ENCODE measurements around the gene TSKU. TPM values are rescaled to one million over a fixed set of nuclear protein-coding genes. Genes with fewer than 3 reads are reported as not detected.
A peak's percentile ranks its signal among the peaks of the same experiment; 100 is the strongest.

TSKU gene
- total and polyA plus RNA-seq, 9 of the 15 experiments (the other 6 are each of a cell fraction or from before 2014, with no cell fraction given), result 0.60 to 11.9 (median 8.4) TPM

DNA sequence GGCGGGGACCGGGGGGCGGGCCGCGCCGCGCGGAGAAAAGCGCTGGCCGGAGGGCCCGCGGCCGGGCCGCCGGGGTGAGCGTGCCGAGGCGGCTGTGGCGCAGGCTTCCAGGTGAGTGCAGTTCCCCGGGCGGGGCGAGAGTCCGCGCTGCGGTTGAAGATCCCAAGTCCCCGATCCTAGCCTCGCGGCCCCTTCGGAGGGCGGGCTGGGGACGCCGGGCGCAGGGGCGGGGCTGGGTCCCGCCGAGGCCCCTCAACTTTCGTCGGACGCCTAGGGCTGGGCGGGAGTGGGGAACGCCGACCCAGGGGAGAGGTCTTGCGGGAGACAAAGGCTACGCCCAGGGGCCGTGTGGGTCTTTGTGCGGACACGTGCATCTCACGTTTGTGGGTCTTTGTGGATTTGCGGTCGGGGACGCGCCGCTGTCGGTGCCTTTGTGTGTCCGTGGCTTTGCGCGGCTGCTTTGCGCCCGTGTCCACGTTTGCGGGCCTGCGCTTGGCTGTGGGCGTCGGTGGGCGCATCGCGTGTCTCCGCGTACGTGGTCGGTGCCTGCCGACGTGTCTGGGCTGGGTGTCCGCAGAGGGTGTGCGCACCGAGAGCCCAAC lies at the start of gene TSKU (continued):
- peak; percentile 25; the same call in 1 of the 2 replicates for TF ChIP-seq ZNF12 (CRISPR knock-in tag; IDR thresholded peaks at IDR 0.05)
- TF ChIP-seq PHB (CRISPR knock-in tag; IDR thresholded peaks at IDR 0.05), result peak; percentile 75; the same call in 1 of the 2 replicates
- peak; percentile 45; the same call in 1 of the 2 replicates for TF ChIP-seq LCOR (CRISPR knock-in tag; IDR thresholded peaks at IDR 0.05)
- TF ChIP-seq ZNF589 (CRISPR knock-in tag; IDR thresholded peaks at IDR 0.05; ENCODE audit: low read depth), result peak; percentile 58; the same call in 1 of the 2 replicates
- peak; percentile 81; the same call in 1 of the 2 replicates for TF ChIP-seq KAT7 (CRISPR knock-in tag; IDR thresholded peaks at IDR 0.05; ENCODE audit: borderline replicate concordance)
- no peak for TF ChIP-seq FIP1L1 (IDR thresholded peaks at IDR 0.05; ENCODE audit: low read depth, low read length, poor library complexity, severe bottlenecking)
- TF ChIP-seq STAG1 (CRISPR knock-in tag; IDR thresholded peaks at IDR 0.05; ENCODE audit: borderline replicate concordance), result 0 out of 2 replicates have a peak, but pooled peaks have one; percentile 28
- TF ChIP-seq LEF1 (IDR thresholded peaks at IDR 0.05), result peak; percentile 20; the same call in 1 of the 2 replicates
- TF ChIP-seq, protein P1, sequence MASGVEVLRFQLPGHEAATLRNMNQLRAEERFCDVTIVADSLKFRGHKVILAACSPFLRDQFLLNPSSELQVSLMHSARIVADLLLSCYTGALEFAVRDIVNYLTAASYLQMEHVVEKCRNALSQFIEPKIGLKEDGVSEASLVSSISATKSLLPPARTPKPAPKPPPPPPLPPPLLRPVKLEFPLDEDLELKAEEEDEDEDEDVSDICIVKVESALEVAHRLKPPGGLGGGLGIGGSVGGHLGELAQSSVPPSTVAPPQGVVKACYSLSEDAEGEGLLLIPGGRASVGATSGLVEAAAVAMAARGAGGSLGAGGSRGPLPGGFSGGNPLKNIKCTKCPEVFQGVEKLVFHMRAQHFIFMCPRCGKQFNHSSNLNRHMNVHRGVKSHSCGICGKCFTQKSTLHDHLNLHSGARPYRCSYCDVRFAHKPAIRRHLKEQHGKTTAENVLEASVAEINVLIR (CRISPR knock-in tag; IDR thresholded peaks at IDR 0.05), result no peak
- TF ChIP-seq, protein P2, sequence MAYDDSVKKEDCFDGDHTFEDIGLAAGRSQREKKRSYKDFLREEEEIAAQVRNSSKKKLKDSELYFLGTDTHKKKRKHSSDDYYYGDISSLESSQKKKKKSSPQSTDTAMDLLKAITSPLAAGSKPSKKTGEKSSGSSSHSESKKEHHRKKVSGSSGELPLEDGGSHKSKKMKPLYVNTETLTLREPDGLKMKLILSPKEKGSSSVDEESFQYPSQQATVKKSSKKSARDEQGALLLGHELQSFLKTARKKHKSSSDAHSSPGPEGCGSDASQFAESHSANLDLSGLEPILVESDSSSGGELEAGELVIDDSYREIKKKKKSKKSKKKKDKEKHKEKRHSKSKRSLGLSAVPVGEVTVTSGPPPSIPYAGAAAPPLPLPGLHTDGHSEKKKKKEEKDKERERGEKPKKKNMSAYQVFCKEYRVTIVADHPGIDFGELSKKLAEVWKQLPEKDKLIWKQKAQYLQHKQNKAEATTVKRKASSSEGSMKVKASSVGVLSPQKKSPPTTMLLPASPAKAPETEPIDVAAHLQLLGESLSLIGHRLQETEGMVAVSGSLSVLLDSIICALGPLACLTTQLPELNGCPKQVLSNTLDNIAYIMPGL (CRISPR knock-in tag; IDR thresholded peaks at IDR 0.05), result peak; percentile 68
- peak; percentile 12 to 35; a peak in 2 of 4 replicates for TF ChIP-seq NONO (IDR thresholded peaks at IDR 0.05; ENCODE audit: low read depth in 2 of 2, low read length in 1 of 2)
- TF ChIP-seq, protein P3, sequence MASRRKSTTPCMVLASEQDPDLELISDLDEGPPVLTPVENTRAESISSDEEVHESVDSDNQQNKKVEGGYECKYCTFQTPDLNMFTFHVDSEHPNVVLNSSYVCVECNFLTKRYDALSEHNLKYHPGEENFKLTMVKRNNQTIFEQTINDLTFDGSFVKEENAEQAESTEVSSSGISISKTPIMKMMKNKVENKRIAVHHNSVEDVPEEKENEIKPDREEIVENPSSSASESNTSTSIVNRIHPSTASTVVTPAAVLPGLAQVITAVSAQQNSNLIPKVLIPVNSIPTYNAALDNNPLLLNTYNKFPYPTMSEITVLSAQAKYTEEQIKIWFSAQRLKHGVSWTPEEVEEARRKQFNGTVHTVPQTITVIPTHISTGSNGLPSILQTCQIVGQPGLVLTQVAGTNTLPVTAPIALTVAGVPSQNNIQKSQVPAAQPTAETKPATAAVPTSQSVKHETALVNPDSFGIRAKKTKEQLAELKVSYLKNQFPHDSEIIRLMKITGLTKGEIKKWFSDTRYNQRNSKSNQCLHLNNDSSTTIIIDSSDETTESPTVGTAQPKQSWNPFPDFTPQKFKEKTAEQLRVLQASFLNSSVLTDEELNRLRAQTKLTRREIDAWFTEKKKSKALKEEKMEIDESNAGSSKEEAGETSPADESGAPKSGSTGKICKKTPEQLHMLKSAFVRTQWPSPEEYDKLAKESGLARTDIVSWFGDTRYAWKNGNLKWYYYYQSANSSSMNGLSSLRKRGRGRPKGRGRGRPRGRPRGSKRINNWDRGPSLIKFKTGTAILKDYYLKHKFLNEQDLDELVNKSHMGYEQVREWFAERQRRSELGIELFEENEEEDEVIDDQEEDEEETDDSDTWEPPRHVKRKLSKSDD (conservative IDR thresholded peaks at IDR 0.05; ENCODE audit: low read length), result no peak
- peak; percentile 81 for TF ChIP-seq ZFX (CRISPR knock-in tag; IDR thresholded peaks at IDR 0.05)
- TF ChIP-seq, protein P4, sequence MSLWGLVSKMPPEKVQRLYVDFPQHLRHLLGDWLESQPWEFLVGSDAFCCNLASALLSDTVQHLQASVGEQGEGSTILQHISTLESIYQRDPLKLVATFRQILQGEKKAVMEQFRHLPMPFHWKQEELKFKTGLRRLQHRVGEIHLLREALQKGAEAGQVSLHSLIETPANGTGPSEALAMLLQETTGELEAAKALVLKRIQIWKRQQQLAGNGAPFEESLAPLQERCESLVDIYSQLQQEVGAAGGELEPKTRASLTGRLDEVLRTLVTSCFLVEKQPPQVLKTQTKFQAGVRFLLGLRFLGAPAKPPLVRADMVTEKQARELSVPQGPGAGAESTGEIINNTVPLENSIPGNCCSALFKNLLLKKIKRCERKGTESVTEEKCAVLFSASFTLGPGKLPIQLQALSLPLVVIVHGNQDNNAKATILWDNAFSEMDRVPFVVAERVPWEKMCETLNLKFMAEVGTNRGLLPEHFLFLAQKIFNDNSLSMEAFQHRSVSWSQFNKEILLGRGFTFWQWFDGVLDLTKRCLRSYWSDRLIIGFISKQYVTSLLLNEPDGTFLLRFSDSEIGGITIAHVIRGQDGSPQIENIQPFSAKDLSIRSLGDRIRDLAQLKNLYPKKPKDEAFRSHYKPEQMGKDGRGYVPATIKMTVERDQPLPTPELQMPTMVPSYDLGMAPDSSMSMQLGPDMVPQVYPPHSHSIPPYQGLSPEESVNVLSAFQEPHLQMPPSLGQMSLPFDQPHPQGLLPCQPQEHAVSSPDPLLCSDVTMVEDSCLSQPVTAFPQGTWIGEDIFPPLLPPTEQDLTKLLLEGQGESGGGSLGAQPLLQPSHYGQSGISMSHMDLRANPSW (CRISPR knock-in tag; IDR thresholded peaks at IDR 0.05), result peak; percentile 34; the same call in 1 of the 2 replicates
- TF ChIP-seq EP300 (IDR thresholded peaks at IDR 0.05; ENCODE audit: low read length), result no peak; the same call in 1 of the 2 replicates
- TF ChIP-seq, protein P5, sequence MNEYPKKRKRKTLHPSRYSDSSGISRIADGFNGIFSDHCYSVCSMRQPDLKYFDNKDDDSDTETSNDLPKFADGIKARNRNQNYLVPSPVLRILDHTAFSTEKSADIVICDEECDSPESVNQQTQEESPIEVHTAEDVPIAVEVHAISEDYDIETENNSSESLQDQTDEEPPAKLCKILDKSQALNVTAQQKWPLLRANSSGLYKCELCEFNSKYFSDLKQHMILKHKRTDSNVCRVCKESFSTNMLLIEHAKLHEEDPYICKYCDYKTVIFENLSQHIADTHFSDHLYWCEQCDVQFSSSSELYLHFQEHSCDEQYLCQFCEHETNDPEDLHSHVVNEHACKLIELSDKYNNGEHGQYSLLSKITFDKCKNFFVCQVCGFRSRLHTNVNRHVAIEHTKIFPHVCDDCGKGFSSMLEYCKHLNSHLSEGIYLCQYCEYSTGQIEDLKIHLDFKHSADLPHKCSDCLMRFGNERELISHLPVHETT (CRISPR knock-in tag; conservative IDR thresholded peaks at IDR 0.05 in 1 of 2, IDR thresholded peaks at IDR 0.05 in 1 of 2), result 0 out of 4 replicates have a peak, but pooled peaks of 1 of the 2 experiments have one; percentile 48

All from K562 (cell line).